ENCODE measurements around the gene TLE2. TPM values are rescaled to one million over a fixed set of nuclear protein-coding genes. Genes with fewer than 3 reads are reported as not detected.

Gene TLE2
- total RNA-seq, 1 experiment from 2014 or later: 3.1 TPM

- Histone ChIP-seq H2BK120ac (ENCODE audit: low read depth, low read length, poor library complexity, severe bottlenecking) (no peak overlapping the region), H3K79me1 (ENCODE audit: insufficient read depth, low read depth, low read length, poor library complexity, severe bottlenecking) (no peaks in the 10 kb centered on the region), H3K27me3 (ENCODE audit: insufficient read depth, low read length) (no peaks in the 10 kb centered on the region), H4K20me1 (ENCODE audit: control insufficient read depth, insufficient read depth, insufficient read length) (no peaks in the 10 kb centered on the region), H2AFZ (ENCODE audit: low read length) (no peak overlapping the region), H3K23me2 (ENCODE audit: insufficient read length, low read depth, low read length, poor library complexity, severe bottlenecking) (no peaks in the 10 kb centered on the region), H3K4me1 (ENCODE audit: insufficient read depth, low read length) (no peaks in the 10 kb centered on the region), H2BK5ac (ENCODE audit: insufficient read length, low read length) (no peak overlapping the region), H2BK15ac (ENCODE audit: low read depth, low read length) (no peak overlapping the region), H2BK20ac (ENCODE audit: low read depth, low read length, poor library complexity, severe bottlenecking) (no peak overlapping the region), H2BK12ac (ENCODE audit: insufficient read length, low read depth, low read length) (no peak overlapping the region), H3K4me2 (ENCODE audit: insufficient read depth, insufficient read length, low read length) (peak overlapping the region; percentile 55), H3T11ph (ENCODE audit: low read length) (no peak overlapping the region), H4K8ac (replicated peaks; ENCODE audit: insufficient read length, low read depth, low read length) (no peak overlapping the region), H3K9ac (ENCODE audit: extremely low read depth, insufficient read length, low read length) (no peak overlapping the region), H3K23ac (ENCODE audit: insufficient read length, low read depth, low read length) (no peak overlapping the region), H4K91ac (ENCODE audit: insufficient read length, low read depth, low read length) (no peak overlapping the region), H3K27ac (ENCODE audit: insufficient read length, low read depth, low read length) (no peak overlapping the region), H3K4ac (ENCODE audit: low read depth, low read length) (no peak overlapping the region), H2AK5ac (ENCODE audit: insufficient read length, low read length) (no peak overlapping the region), H3K79me2 (ENCODE audit: insufficient read depth, low read length) (no peaks in the 10 kb centered on the region), H3K9me3 (ENCODE audit: control insufficient read depth, low read depth, low read length) (no peaks in the 10 kb centered on the region), H3K56ac (ENCODE audit: insufficient read length, low read depth, low read length) (no peak overlapping the region), H4K5ac (ENCODE audit: insufficient read length, low read depth, low read length) (no peak overlapping the region), H3K14ac (ENCODE audit: insufficient read depth, low read length) (no peak overlapping the region), H3K18ac (ENCODE audit: insufficient read length, low read depth, low read length) (no peak overlapping the region)
- peak; percentile 89 for TF ChIP-seq CTCF (conservative IDR thresholded peaks at IDR 0.05)
- H3K4me1 Mint-ChIP-seq: peaks cover 4 to 8% of the 10 kb centered on the region in 2 experiments; a peak in 3 of 4 replicates
- no CpG with 5 or more reads among the region's 41 CpGs for WGBS (ENCODE audit: extremely low coverage, insufficient read length, low lambda C conversion rate)
- no peaks in the 10 kb centered on the region for H3K36me3 Mint-ChIP-seq (ENCODE audit: insufficient read depth in 1 of 3, low read depth in 3 of 3)
- H3K27ac Mint-ChIP-seq: no peak overlapping the region; a peak in 1 of 7 replicates
- peak overlapping the region; percentile 26 to 72; a peak in 4 of 5 replicates for H3K4me3 Mint-ChIP-seq
- peak; percentile 67 for DNase-seq
- H3K27me3 Mint-ChIP-seq (ENCODE audit: low read depth): peaks cover 23% of the 10 kb centered on the region
- peaks cover 0 to 4% of the 10 kb centered on the region in 2 experiments; a peak in 2 of 5 replicates for H3K9me3 Mint-ChIP-seq
Measured at GRCh38 chr19:3075605-3076431, 46.7 kb upstream of the TLE2 start.

Data from H9 (cell line).